Amygdala (tissue), 56 donors: Measurements from ENCODE around the gene SLC4A1AP.

Experiments used
- DNase-seq, 56 donors: peaks; one replicate each; lab custom pipeline; 2025; lab: John Stamatoyannopoulos, UW

SLC4A1AP gene

GRCh38 chr2:27690052-27690451, 26.4 kb downstream of the SLC4A1AP start:
- DNase-seq, result no peak

GRCh38 chr2:27697660-27698059, 34.0 kb downstream of the SLC4A1AP start:
- no peak for DNase-seq

GRCh38 chr2:27701676-27702075, 38.0 kb downstream of the SLC4A1AP start:
- peak in 3 of 56 donors; percentile 8 to 26 (median 12) for DNase-seq

- DNase-seq, result no peak
Observed at GRCh38 chr2:27702302-27702701, 38.6 kb downstream of the SLC4A1AP start.

GRCh38 chr2:27703638-27704341, 40.1 kb downstream of the SLC4A1AP start:
- peak in 47 of 56 donors; percentile 9 to 89 (median 53) for DNase-seq

GRCh38 chr2:27704342-27704876, 40.7 kb downstream of the SLC4A1AP start:
- no peak for DNase-seq

- no peak for DNase-seq
Observed at GRCh38 chr2:27705851-27706622, 42.3 kb downstream of the SLC4A1AP start.

- DNase-seq, result no peak
Observed at GRCh38 chr2:27707462-27708256, 44.0 kb downstream of the SLC4A1AP start.

GRCh38 chr2:27708257-27708654, 44.6 kb downstream of the SLC4A1AP start:
- no peak for DNase-seq

GRCh38 chr2:27708666-27709065, 45.0 kb downstream of the SLC4A1AP start:
- no peak for DNase-seq

- DNase-seq, result no peak
Observed at GRCh38 chr2:27709326-27709725, 45.6 kb downstream of the SLC4A1AP start.

- no peak for DNase-seq
Observed at GRCh38 chr2:27709960-27710575, 46.4 kb downstream of the SLC4A1AP start.

GRCh38 chr2:27710640-27711430, 47.1 kb downstream of the SLC4A1AP start:
- DNase-seq, result no peak

GRCh38 chr2:27711804-27712203, 48.1 kb downstream of the SLC4A1AP start:
- DNase-seq, result no peak

GRCh38 chr2:27712522-27712921, 48.8 kb downstream of the SLC4A1AP start:
- no peak for DNase-seq

- DNase-seq, result no peak
Observed at GRCh38 chr2:27713201-27713600, 49.5 kb downstream of the SLC4A1AP start.

- no peak for DNase-seq
Observed at GRCh38 chr2:27714053-27714452, 50.4 kb downstream of the SLC4A1AP start.

- DNase-seq, result no peak
Observed at GRCh38 chr2:27714851-27715291, 51.2 kb downstream of the SLC4A1AP start.
